OCI-LY7 (cell line): ENCODE measurements around the gene PSMB11. TPM values are rescaled to one million over a fixed set of nuclear protein-coding genes. Genes with fewer than 3 reads are reported as not detected.

Source experiments
- BruUV-seq: library from RNA; stranded (reverse); fragments of 400-500 nt; replicated peaks from 2 replicates; lab custom pipeline; 2021; lab: Mats Ljungman, UMichigan
- CTCF ChIA-PET: fragments of 300-600 bp; sonication (Branson Sonifier 250); formaldehyde crosslinking; loops from one replicate; lab custom pipeline; 2022; ENCODE audit warnings: antibody characterized with exemption; ENCODE audit not compliant: unreplicated experiment; lab: Charles Lee
- POLR2A ChIA-PET: fragments of 300-600 bp; sonication (Branson Sonifier 250); formaldehyde crosslinking; loops from one replicate; lab custom pipeline; 2022; ENCODE audit warnings: antibody characterized with exemption; lab: Charles Lee
- DNase-seq: peaks from one replicate; pipeline ENCODE4 v3.0.0-alpha.2; 2015; ENCODE audit warnings: low spot score
- H2AFZ ChIP-seq: fragments of 200-600 bp; sonication (generic), shearing (Covaris generic); 2 replicates; pipeline ENCODE4 v1.6.1; 2014; ENCODE audit warnings: mild to moderate bottlenecking, antibody characterized with exemption, low read length, moderate library complexity
- H3K27ac ChIP-seq: fragments of 200-600 bp; sonication (generic); 2 replicates; pipeline ENCODE4 v1.5.1; 2014; ENCODE audit warnings: mixed run types, low read depth, mild to moderate bottlenecking, moderate library complexity, low read length, inconsistent platforms; ENCODE audit not compliant: poor library complexity, severe bottlenecking
- H3K36me3 ChIP-seq: fragments of 200-600 bp; sonication (generic); 2 replicates; pipeline ENCODE4 v1.6.1; 2014; ENCODE audit warnings: mild to moderate bottlenecking, antibody characterized with exemption, low read length, moderate library complexity, mixed read lengths; ENCODE audit not compliant: insufficient read depth
- H3K4me1 ChIP-seq: fragments of 200-600 bp; sonication (generic); 2 replicates; pipeline ENCODE4 v1.5.1; 2014; ENCODE audit warnings: mild to moderate bottlenecking, low read length; ENCODE audit not compliant: insufficient read depth, poor library complexity, severe bottlenecking
- H3K4me2 ChIP-seq: fragments of 200-600 bp; sonication (generic); 2 replicates; pipeline ENCODE4 v1.6.1; 2014; ENCODE audit warnings: mild to moderate bottlenecking, low read length
- H3K4me3 ChIP-seq: fragments of 200-600 bp; sonication (generic); 2 replicates; pipeline ENCODE4 v1.5.1; 2014; ENCODE audit warnings: mild to moderate bottlenecking, low read depth, low read length; ENCODE audit not compliant: poor library complexity, severe bottlenecking
- H3K79me2 ChIP-seq: fragments of 200-600 bp; sonication (generic); 2 replicates; pipeline ENCODE4 v1.6.1; 2016; ENCODE audit warnings: low read depth, mild to moderate bottlenecking, low read length, moderate library complexity, mixed read lengths; ENCODE audit not compliant: insufficient read depth
- H3K9me2 ChIP-seq: fragments of 200-600 bp; sonication (generic); 2 replicates; pipeline ENCODE4 v1.6.1; 2016; ENCODE audit warnings: mild to moderate bottlenecking, low read length, mixed read lengths; ENCODE audit not compliant: insufficient read depth
- H3K9me3 ChIP-seq: fragments of 200-600 bp; sonication (generic); 2 replicates; pipeline ENCODE4 v1.6.1; 2014; ENCODE audit warnings: mild to moderate bottlenecking, mixed run types, low read length, mixed read lengths
- H4K20me1 ChIP-seq: fragments of 200-600 bp; sonication (generic); 2 replicates; pipeline ENCODE4 v1.6.1; 2014; ENCODE audit warnings: mild to moderate bottlenecking, antibody characterized with exemption, low read length, moderate library complexity, mixed read lengths; ENCODE audit not compliant: insufficient read depth
- CTCF ChIP-seq: fragments of 200-600 bp; sonication (generic); conservative IDR thresholded peaks from 2 replicates; pipeline ENCODE4 v1.5.1; 2014; ENCODE audit warnings: mild to moderate bottlenecking, antibody characterized with exemption, low read length, moderate library complexity, mixed read lengths
- EZH2phosphoT487 ChIP-seq: fragments of 200-600 bp; sonication (generic); IDR thresholded peaks from 2 replicates; pipeline ENCODE4 v1.6.1; 2018; ENCODE audit warnings: low read depth, borderline replicate concordance, mild to moderate bottlenecking, mixed run types, antibody characterized with exemption, low read length, moderate library complexity, mixed read lengths
- intact Hi-C: fragments of 100-400 bp; cut with micrococcal nuclease; formaldehyde crosslinking; loops from one replicate; pipeline ENCODE4 v1.10.0; 2022; ENCODE audit not compliant: unreplicated experiment
- total RNA-seq, 2 experiments: library from RNA; depleted of rRNA in 1 of 2; stranded (reverse); fragments of >200 nt in 1 of 2; shearing (Covaris generic) in 1 of 2; gene quantifications; 2 replicates each; pipeline ENCODE4 v1.2.3, GENCODE V29; 2014 to 2022

PSMB11 gene
- total RNA-seq, 2 experiments from 2014 or later = not detected

DNA sequence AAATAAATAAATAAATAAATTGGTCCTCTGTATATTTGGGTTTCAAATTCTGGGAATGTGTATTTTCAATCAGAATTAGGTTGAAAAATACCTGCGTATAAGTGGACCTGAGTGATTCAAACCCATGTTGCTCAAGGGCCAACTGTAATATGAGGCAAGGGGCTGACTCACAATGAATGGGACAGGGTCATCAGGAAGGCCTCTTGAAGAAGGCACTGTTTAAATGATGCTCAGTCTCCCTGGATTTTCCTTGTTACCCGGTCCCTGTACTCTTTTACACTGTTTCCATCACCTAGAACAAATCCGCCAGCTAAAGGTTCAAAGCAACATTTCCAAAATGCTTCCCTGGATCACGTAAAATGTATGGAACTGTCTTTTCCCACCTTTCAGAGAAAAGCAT lies 11.1 kb upstream of the PSMB11 start:
- Histone ChIP-seq H3K9me3 (no peaks in the 10 kb centered on the region), H3K27ac (no peak overlapping the region), H2AFZ (no peak overlapping the region), H3K79me2 (peaks cover 42% of the 10 kb centered on the region; the same call in 1 of the 2 replicates), H3K9me2 (no peaks in the 10 kb centered on the region), H3K4me2 (no peak overlapping the region), H3K4me3 (no peak overlapping the region), H4K20me1 (0 out of 2 replicates have a peak, but pooled peaks cover 7% of the 10 kb centered on the region), H3K36me3 (peaks cover 63% of the 10 kb centered on the region), H3K4me1 (peaks cover 18% of the 10 kb centered on the region)
- ChIA-PET CTCF (no interaction called here), POLR2A (interaction anchor here (0.7 to 1.6 kb wide), 2 partner anchors 24 to 120 kb away, joined by 3 read pairs; no protein-coding TSS in a partner anchor)
- TF ChIP-seq EZH2phosphoT487 = no peak
- TF ChIP-seq CTCF = no peak
- no peak for DNase-seq
- intact Hi-C loops = no loop called here
- TSS peak; percentile 54 for BruUV-seq

- H3K79me2 ChIP-seq = peaks cover 40% of the 10 kb centered on the region; the same call in 1 of the 2 replicates
- CTCF ChIA-PET = no interaction called here
- no peak overlapping the region for H3K27ac ChIP-seq
- TF ChIP-seq EZH2phosphoT487 = no peak
- TF ChIP-seq CTCF = no peak
- no peak for DNase-seq
- no peaks in the 10 kb centered on the region for H3K9me2 ChIP-seq
- intact Hi-C loops = no loop called here
- POLR2A ChIA-PET = interaction anchor here (0.7 to 2.1 kb wide), 6 partner anchors 8 to 63 kb away, joined by 3 to 9 read pairs (median 4); no protein-coding TSS in a partner anchor
- H4K20me1 ChIP-seq = 0 out of 2 replicates have a peak, but pooled peaks cover 7% of the 10 kb centered on the region
- H3K9me3 ChIP-seq = no peaks in the 10 kb centered on the region
- peak overlapping the region; percentile 85 for H3K4me2 ChIP-seq
- BruUV-seq = no TSS peak
- no peak overlapping the region for H2AFZ ChIP-seq
- H3K36me3 ChIP-seq = peaks cover 49% of the 10 kb centered on the region
- H3K4me3 ChIP-seq = peak overlapping the region; percentile 84
- H3K4me1 ChIP-seq = peaks cover 18% of the 10 kb centered on the region
Observed at GRCh38 chr14:23033251-23033727, 8.7 kb upstream of the PSMB11 start.
